Transverse colon (tissue), 4 donors: ENCODE measurements around the gene SPTBN1. TPM values are rescaled to one million over a fixed set of nuclear protein-coding genes. Genes with fewer than 3 reads are reported as not detected.

Source experiments
- DNase-seq: peaks from one replicate; pipeline ENCODE4 v3.0.0-alpha.2; 2019
- H3K27ac ChIP-seq, 4 donors: fragments of 200-600 bp; sonication (generic); 2 replicates each; pipeline ENCODE4 v1.5.1; 2016 to 2018; ENCODE audit warnings: inconsistent platforms in 4 of 4
- H3K27me3 ChIP-seq: fragments of 200-600 bp; sonication (generic); 2 replicates; pipeline ENCODE4 v1.5.1; 2017; ENCODE audit warnings: inconsistent platforms
- H3K36me3 ChIP-seq, 4 donors: fragments of 200-600 bp; sonication (generic); 2 replicates each; pipeline ENCODE4 v1.5.1; 2017 to 2019; ENCODE audit warnings: inconsistent platforms in 4 of 4
- H3K4me1 ChIP-seq, 4 donors: fragments of 200-600 bp; sonication (generic); 2 replicates each; pipeline ENCODE4 v1.5.1; 2017 to 2020; ENCODE audit warnings: inconsistent platforms in 4 of 4
- H3K4me3 ChIP-seq, 4 donors: fragments of 200-600 bp; sonication (generic); 1 replicate in 1 of 4; 2 replicates in 3 of 4; pipeline versions ENCODE4 v1.5.1 to v1.6.1; 2017 to 2019; ENCODE audit warnings: inconsistent platforms in 4 of 4
- H3K9me3 ChIP-seq, 2 donors: fragments of 200-600 bp; sonication (generic); 2 replicates each; pipeline ENCODE4 v1.5.1; 2017 to 2019; ENCODE audit warnings: inconsistent platforms in 2 of 2
- EP300 ChIP-seq: sonication (generic); formaldehyde crosslinking; IDR thresholded peaks from one replicate; pipeline ENCODE4 v1.6.1; 2017; ENCODE audit warnings: antibody characterized with exemption, low read depth
- POLR2A ChIP-seq: fragments of 450-650 bp; IDR thresholded peaks from one replicate; pipeline ENCODE4 v1.6.1; 2016; ENCODE audit warnings: antibody characterized with exemption, mild to moderate bottlenecking, moderate library complexity
- POLR2AphosphoS5 ChIP-seq, 3 donors: sonication (generic); formaldehyde crosslinking; IDR thresholded peaks; one replicate each; pipeline ENCODE4 v1.6.1; 2016; ENCODE audit warnings: antibody characterized with exemption in 3 of 3
- WGBS, 2 donors: methylation state at CpG; one replicate each; pipeline ENCODE4 v1.1.5; 2018; ENCODE audit warnings: low coverage in 1 of 2; 5-methylcytosine and 5-hydroxymethylcytosine counted together
- in situ Hi-C, 4 donors: fragments of 200-750 bp; cut with MboI; loops; one replicate each; pipeline versions ENCODE4 v1.15.0 to v1.15.1; 2017; ENCODE audit warnings: low sequenced_read_pairs in 3 of 4, low pct_ligation_motif_present in 1 of 4, low pct_unique_long_range_greater_than_20kb in 1 of 4
- intact Hi-C: fragments of 100-400 bp; cut with DNase I; formaldehyde crosslinking; loops from one replicate; pipeline ENCODE4 v1.15.1; 2023; ENCODE audit warnings: low total_unique reads
- total RNA-seq, 4 donors: library from RNA; depleted of rRNA; stranded (reverse); fragments of >200 nt; gene quantifications; one replicate each; pipeline ENCODE4 v1.1.0, GENCODE V29; 2016
- TF ChIP-seq, protein P1 (sequence below), 5 experiments: fragments of 200-600 bp in 3 of 5; fragments of 450-650 bp in 2 of 5; sonication (generic) in 3 of 5; IDR thresholded peaks; 1 replicate in 2 of 5; 2 replicates in 3 of 5; pipeline ENCODE4 v1.5.1; 2016 to 2017; ENCODE audit warnings: antibody characterized with exemption in 5 of 5, inconsistent platforms in 3 of 5, mild to moderate bottlenecking in 2 of 5, moderate library complexity in 1 of 5

Gene SPTBN1
- total RNA-seq, 4 donors from 2014 or later: 269 to 301 (median 285) TPM

DNA sequence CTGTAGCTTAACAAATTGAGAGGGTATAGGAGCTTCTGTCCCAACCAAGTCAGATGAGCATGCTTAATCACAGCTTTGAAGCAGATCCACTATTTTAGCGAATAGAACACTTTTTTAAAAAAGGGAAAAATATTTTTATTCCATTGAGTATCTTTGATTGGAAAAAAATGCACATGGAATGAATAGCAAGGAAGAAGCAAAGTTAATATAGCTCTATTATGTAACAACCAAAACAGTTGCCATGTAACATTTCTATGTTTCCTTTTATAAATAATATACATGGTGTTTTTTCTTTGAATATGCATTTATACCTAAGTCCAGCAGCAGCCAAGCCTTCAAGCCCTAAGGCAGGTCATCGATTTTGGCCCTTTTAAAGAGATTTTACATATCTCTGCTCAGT is 21.4 kb upstream of the SPTBN1 start:
- H3K9me3 ChIP-seq: no peaks in the 10 kb centered on the region
- H3K4me1 ChIP-seq: no peaks in the 10 kb centered on the region
- no peak overlapping the region for H3K27ac ChIP-seq
- TF ChIP-seq, protein P1, sequence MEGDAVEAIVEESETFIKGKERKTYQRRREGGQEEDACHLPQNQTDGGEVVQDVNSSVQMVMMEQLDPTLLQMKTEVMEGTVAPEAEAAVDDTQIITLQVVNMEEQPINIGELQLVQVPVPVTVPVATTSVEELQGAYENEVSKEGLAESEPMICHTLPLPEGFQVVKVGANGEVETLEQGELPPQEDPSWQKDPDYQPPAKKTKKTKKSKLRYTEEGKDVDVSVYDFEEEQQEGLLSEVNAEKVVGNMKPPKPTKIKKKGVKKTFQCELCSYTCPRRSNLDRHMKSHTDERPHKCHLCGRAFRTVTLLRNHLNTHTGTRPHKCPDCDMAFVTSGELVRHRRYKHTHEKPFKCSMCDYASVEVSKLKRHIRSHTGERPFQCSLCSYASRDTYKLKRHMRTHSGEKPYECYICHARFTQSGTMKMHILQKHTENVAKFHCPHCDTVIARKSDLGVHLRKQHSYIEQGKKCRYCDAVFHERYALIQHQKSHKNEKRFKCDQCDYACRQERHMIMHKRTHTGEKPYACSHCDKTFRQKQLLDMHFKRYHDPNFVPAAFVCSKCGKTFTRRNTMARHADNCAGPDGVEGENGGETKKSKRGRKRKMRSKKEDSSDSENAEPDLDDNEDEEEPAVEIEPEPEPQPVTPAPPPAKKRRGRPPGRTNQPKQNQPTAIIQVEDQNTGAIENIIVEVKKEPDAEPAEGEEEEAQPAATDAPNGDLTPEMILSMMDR (IDR thresholded peaks at IDR 0.05): no peak
- no peak for TF ChIP-seq POLR2A
- TF ChIP-seq EP300: no peak
- TF ChIP-seq POLR2AphosphoS5 (IDR thresholded peaks at IDR 0.05): no peak
- H3K4me3 ChIP-seq: no peak overlapping the region
- intact Hi-C loops: no loop called here
- H3K27me3 ChIP-seq: no peaks in the 10 kb centered on the region
- no peak for DNase-seq
- in situ Hi-C loops: no loop called here
- H3K36me3 ChIP-seq: no peaks in the 10 kb centered on the region
- WGBS, 2 donors: 76 to 88% methylated on average over 2 of the region's 2 CpGs

GRCh38 chr2:54435325-54436226 is 20.6 kb upstream of the SPTBN1 start:
- intact Hi-C loops (no loop called here), in situ Hi-C loops (no loop called here)
- Histone ChIP-seq H3K27ac (no peak overlapping the region), H3K4me1 (no peaks in the 10 kb centered on the region), H3K27me3 (no peaks in the 10 kb centered on the region), H3K9me3 (no peaks in the 10 kb centered on the region), H3K4me3 (no peak overlapping the region), H3K36me3 (no peaks in the 10 kb centered on the region)
- DNase-seq: no peak
- WGBS, 2 donors: 83 to 88% methylated on average over 8 of the region's 8 CpGs
- TF ChIP-seq EP300 (no peak), POLR2A (no peak), POLR2AphosphoS5 (IDR thresholded peaks at IDR 0.05) (no peak)
- TF ChIP-seq, protein P1 (IDR thresholded peaks at IDR 0.05): no peak

DNA sequence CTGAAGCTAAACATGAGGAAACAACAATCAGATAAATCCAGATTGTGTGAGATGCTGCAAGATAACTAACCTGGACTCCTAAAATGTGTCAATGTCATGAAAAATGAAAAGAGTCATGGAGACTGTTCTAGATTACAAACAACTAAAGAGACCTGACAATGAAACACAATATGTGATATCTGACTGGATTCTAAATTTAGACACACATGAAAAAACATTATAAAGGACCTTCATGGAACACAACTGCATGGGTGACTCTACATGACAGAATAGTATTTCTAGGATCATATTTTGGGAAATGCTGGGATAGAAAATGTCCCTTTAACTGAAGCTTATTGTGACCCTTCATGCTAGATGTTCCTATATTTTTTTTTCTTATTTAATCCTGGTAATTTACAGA is 18.5 kb upstream of the SPTBN1 start:
- no peak for DNase-seq
- Histone ChIP-seq H3K27me3 (no peaks in the 10 kb centered on the region), H3K27ac (no peak overlapping the region), H3K36me3 (no peaks in the 10 kb centered on the region), H3K9me3 (no peaks in the 10 kb centered on the region), H3K4me1 (no peaks in the 10 kb centered on the region), H3K4me3 (no peak overlapping the region)
- TF ChIP-seq, protein P1 (IDR thresholded peaks at IDR 0.05): no peak
- TF ChIP-seq EP300 (no peak), POLR2AphosphoS5 (IDR thresholded peaks at IDR 0.05) (no peak), POLR2A (no peak)
- intact Hi-C loops: no loop called here
- in situ Hi-C loops: no loop called here

GRCh38 chr2:54438271-54438670 is 17.9 kb upstream of the SPTBN1 start:
- intact Hi-C loops (no loop called here), in situ Hi-C loops (no loop called here)
- no peak for TF ChIP-seq EP300
- TF ChIP-seq POLR2A: no peak
- TF ChIP-seq, protein P1 (IDR thresholded peaks at IDR 0.05): no peak
- no peak for TF ChIP-seq POLR2AphosphoS5 (IDR thresholded peaks at IDR 0.05)
- Histone ChIP-seq H3K4me1 (no peaks in the 10 kb centered on the region), H3K36me3 (no peaks in the 10 kb centered on the region), H3K27ac (no peak overlapping the region), H3K4me3 (no peak overlapping the region), H3K27me3 (no peaks in the 10 kb centered on the region), H3K9me3 (no peaks in the 10 kb centered on the region)
- DNase-seq: no peak
- 53 to 62% methylated on average over 5 to 7 of the region's 7 CpGs for WGBS, 2 donors
